ENCODE measurements around the gene COCH.

Gene COCH

GRCh38 chr14:30908826-30909225 is 34.5 kb downstream of the COCH start:
- H3K9ac ChIP-seq (ENCODE audit: low read length): no peak overlapping the region
- H3K9me2 ChIP-seq (ENCODE audit: low read depth, low read length): no peaks in the 10 kb centered on the region
- peaks cover 73% of the 10 kb centered on the region for H3K36me3 ChIP-seq (ENCODE audit: insufficient read depth, low read length)
- H3K4me1 ChIP-seq (ENCODE audit: insufficient read depth, low read length, severe bottlenecking): no peaks in the 10 kb centered on the region
- H3K27me3 ChIP-seq (ENCODE audit: insufficient read depth, low read length): no peaks in the 10 kb centered on the region
- no peaks in the 10 kb centered on the region for H3K9me3 ChIP-seq (ENCODE audit: low read length)
- no peaks in the 10 kb centered on the region for H3F3A ChIP-seq (ENCODE audit: insufficient read depth, low read length)
- TF ChIP-seq CTCF (IDR thresholded peaks at IDR 0.05; ENCODE audit: low read length) (no peak), EZH2 (IDR thresholded peaks at IDR 0.05; ENCODE audit: borderline replicate concordance, low read length) (no peak)
- H4K20me1 ChIP-seq (ENCODE audit: insufficient read depth, low read length): no peaks in the 10 kb centered on the region; the same call in 1 of the 2 replicates
- no peak overlapping the region for H3K4me3 ChIP-seq (ENCODE audit: low read depth, low read length, poor library complexity, severe bottlenecking)
- no peak overlapping the region for H2AFZ ChIP-seq (ENCODE audit: low read length)
- no peak overlapping the region for H3K27ac ChIP-seq (ENCODE audit: low read depth, low read length, poor library complexity, severe bottlenecking)
- no peak overlapping the region for H3K4me2 ChIP-seq (ENCODE audit: low read length)
- H3K79me2 ChIP-seq (ENCODE audit: insufficient read depth, low read length): no peaks in the 10 kb centered on the region

- Histone ChIP-seq H4K20me1 (ENCODE audit: insufficient read depth, low read length) (no peaks in the 10 kb centered on the region; the same call in 1 of the 2 replicates), H3F3A (ENCODE audit: insufficient read depth, low read length) (no peaks in the 10 kb centered on the region), H3K27ac (ENCODE audit: low read depth, low read length, poor library complexity, severe bottlenecking) (no peak overlapping the region), H2AFZ (ENCODE audit: low read length) (no peak overlapping the region), H3K4me2 (ENCODE audit: low read length) (no peak overlapping the region), H3K27me3 (ENCODE audit: insufficient read depth, low read length) (no peaks in the 10 kb centered on the region), H3K79me2 (ENCODE audit: insufficient read depth, low read length) (no peaks in the 10 kb centered on the region), H3K4me1 (ENCODE audit: insufficient read depth, low read length, severe bottlenecking) (no peaks in the 10 kb centered on the region), H3K36me3 (ENCODE audit: insufficient read depth, low read length) (peaks cover 33% of the 10 kb centered on the region), H3K9ac (ENCODE audit: low read length) (no peak overlapping the region), H3K9me2 (ENCODE audit: low read depth, low read length) (no peaks in the 10 kb centered on the region), H3K9me3 (ENCODE audit: low read length) (no peaks in the 10 kb centered on the region), H3K4me3 (ENCODE audit: low read depth, low read length, poor library complexity, severe bottlenecking) (no peak overlapping the region)
- no peak for TF ChIP-seq EZH2 (IDR thresholded peaks at IDR 0.05; ENCODE audit: borderline replicate concordance, low read length)
Measured at GRCh38 chr14:30914812-30915211, 40.5 kb downstream of the COCH start.

- Histone ChIP-seq H3K9me2 (ENCODE audit: low read depth, low read length) (no peaks in the 10 kb centered on the region), H3K4me3 (ENCODE audit: low read depth, low read length, poor library complexity, severe bottlenecking) (no peak overlapping the region), H4K20me1 (ENCODE audit: insufficient read depth, low read length) (no peaks in the 10 kb centered on the region; the same call in 1 of the 2 replicates), H2AFZ (ENCODE audit: low read length) (no peak overlapping the region), H3K36me3 (ENCODE audit: insufficient read depth, low read length) (peaks cover 27% of the 10 kb centered on the region), H3K9me3 (ENCODE audit: low read length) (no peaks in the 10 kb centered on the region), H3K79me2 (ENCODE audit: insufficient read depth, low read length) (no peaks in the 10 kb centered on the region), H3K27me3 (ENCODE audit: insufficient read depth, low read length) (no peaks in the 10 kb centered on the region), H3F3A (ENCODE audit: insufficient read depth, low read length) (no peaks in the 10 kb centered on the region), H3K27ac (ENCODE audit: low read depth, low read length, poor library complexity, severe bottlenecking) (no peak overlapping the region), H3K9ac (ENCODE audit: low read length) (no peak overlapping the region), H3K4me2 (ENCODE audit: low read length) (no peak overlapping the region), H3K4me1 (ENCODE audit: insufficient read depth, low read length, severe bottlenecking) (no peaks in the 10 kb centered on the region)
- no peak for TF ChIP-seq CTCF (IDR thresholded peaks at IDR 0.05; ENCODE audit: low read length)
- no peak for TF ChIP-seq EZH2 (IDR thresholded peaks at IDR 0.05; ENCODE audit: borderline replicate concordance, low read length)
Measured at GRCh38 chr14:30915596-30915995, 41.2 kb downstream of the COCH start.

GRCh38 chr14:30921305-30921704 is 46.9 kb downstream of the COCH start:
- peaks cover 34% of the 10 kb centered on the region for H3K36me3 ChIP-seq (ENCODE audit: insufficient read depth, low read length)
- TF ChIP-seq EZH2 (IDR thresholded peaks at IDR 0.05; ENCODE audit: borderline replicate concordance, low read length): no peak
- TF ChIP-seq CTCF (IDR thresholded peaks at IDR 0.05; ENCODE audit: low read length): no peak
- no peak overlapping the region for H3K4me3 ChIP-seq (ENCODE audit: low read depth, low read length, poor library complexity, severe bottlenecking)
- peaks cover 13% of the 10 kb centered on the region for H3K4me1 ChIP-seq (ENCODE audit: insufficient read depth, low read length, severe bottlenecking)
- no peak overlapping the region for H3K27ac ChIP-seq (ENCODE audit: low read depth, low read length, poor library complexity, severe bottlenecking)
- no peak overlapping the region for H3K9ac ChIP-seq (ENCODE audit: low read length)
- no peaks in the 10 kb centered on the region for H3F3A ChIP-seq (ENCODE audit: insufficient read depth, low read length)
- H4K20me1 ChIP-seq (ENCODE audit: insufficient read depth, low read length): no peaks in the 10 kb centered on the region
- H3K4me2 ChIP-seq (ENCODE audit: low read length): no peak overlapping the region
- H3K79me2 ChIP-seq (ENCODE audit: insufficient read depth, low read length): no peaks in the 10 kb centered on the region
- no peaks in the 10 kb centered on the region for H3K27me3 ChIP-seq (ENCODE audit: insufficient read depth, low read length)
- no peak overlapping the region for H2AFZ ChIP-seq (ENCODE audit: low read length)
- H3K9me3 ChIP-seq (ENCODE audit: low read length): no peaks in the 10 kb centered on the region
- no peaks in the 10 kb centered on the region for H3K9me2 ChIP-seq (ENCODE audit: low read depth, low read length)

Measured in OCI-LY1 (cell line).